ENCODE results near the gene PMPCB.
A peak's percentile ranks its signal among the peaks of the same experiment; 100 is the strongest.

PMPCB gene

DNA sequence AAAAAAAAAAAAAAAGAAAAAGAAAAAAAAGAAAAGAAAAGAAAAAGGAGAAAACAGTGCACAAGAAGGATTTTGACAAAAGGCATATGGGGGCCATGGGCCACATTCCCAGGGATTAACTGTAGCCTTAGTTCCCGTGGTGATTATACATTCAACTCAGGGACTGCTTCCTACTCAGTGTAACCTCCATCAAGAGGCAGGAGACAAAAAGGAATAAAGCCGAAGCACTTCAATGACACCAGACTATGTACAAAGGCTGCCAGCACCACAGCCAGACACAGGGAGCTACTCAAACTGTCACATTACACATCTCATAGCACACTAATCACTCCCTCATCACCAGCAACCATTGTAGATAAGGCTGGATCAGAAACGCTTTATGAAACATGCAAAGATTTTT lies 5.1 kb upstream of the PMPCB start:
- Histone ChIP-seq H3K9me3 (ENCODE audit: control insufficient read depth in 1 of 2, low read length in 2 of 2) (no peaks in the 10 kb centered on the region), H3K27ac (ENCODE audit: low read length) (no peak overlapping the region)

DNA sequence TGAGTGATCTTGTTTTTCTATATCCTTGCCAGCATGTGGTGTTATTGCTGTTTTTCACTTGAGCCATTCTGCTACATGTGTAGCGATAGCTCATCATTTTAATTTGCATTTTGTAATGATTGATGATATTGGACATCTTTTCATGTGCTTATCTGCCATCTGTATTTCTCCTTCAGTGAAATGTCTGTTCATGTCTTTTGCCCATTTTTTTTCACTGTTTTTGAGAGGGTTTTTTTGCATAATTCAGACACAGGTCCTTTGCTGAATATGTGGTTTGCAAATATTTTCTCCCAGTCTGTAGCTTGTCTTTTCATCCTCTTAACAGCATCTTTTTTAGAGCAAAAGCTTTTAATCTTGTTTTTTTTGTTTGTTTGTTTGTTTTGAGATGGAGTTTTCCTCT lies 3.7 kb upstream of the PMPCB start:
- Histone ChIP-seq H3K9me3 (ENCODE audit: control insufficient read depth in 1 of 2, low read length in 2 of 2) (no peaks in the 10 kb centered on the region), H3K4me1 (ENCODE audit: control insufficient read depth in 1 of 2, insufficient read depth in 2 of 2, low read length in 2 of 2) (peaks cover 10 to 14% of the 10 kb centered on the region in 2 donors), H3K36me3 (ENCODE audit: control insufficient read depth in 1 of 2, insufficient read depth in 2 of 2, low read length in 2 of 2) (peaks cover 0 to 4% of the 10 kb centered on the region in 2 donors), H3K27me3 (ENCODE audit: low read depth, low read length) (no peaks in the 10 kb centered on the region), H3K27ac (ENCODE audit: low read length) (no peak overlapping the region), H3K4me3 (ENCODE audit: low read depth in 1 of 2, low read length in 2 of 2) (no peak overlapping the region)

More for the DNA sequence above, 5.1 kb upstream of the PMPCB start:
- H3K4me3 ChIP-seq (ENCODE audit: low read depth in 1 of 2, low read length in 2 of 2) = no peak overlapping the region
- H3K27me3 ChIP-seq (ENCODE audit: low read depth, low read length) = no peaks in the 10 kb centered on the region
- H3K4me1 ChIP-seq (ENCODE audit: control insufficient read depth in 1 of 2, insufficient read depth in 2 of 2, low read length in 2 of 2) = peaks cover 4% of the 10 kb centered on the region in 2 donors
- no peaks in the 10 kb centered on the region for H3K36me3 ChIP-seq (ENCODE audit: control insufficient read depth in 1 of 2, insufficient read depth in 2 of 2, low read length in 2 of 2)

DNA sequence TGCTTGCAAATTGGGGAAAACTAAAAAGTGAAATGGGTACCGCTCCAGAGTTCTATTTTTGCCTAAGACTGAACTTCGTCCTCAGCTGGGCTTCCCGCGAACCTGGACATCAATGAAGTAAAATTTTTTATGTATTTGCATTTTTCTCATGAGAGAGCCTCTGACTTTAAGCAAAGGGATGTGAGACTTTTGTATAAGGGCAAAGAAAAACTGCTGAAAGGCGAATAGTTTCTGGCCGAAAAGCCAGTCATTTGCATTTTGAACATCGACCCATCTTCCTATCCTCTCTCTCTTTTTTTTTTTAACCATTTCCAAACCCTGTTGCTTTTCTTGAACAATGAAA lies 573 bp downstream of the PMPCB start:
- H3K27ac ChIP-seq (ENCODE audit: low read length) = peak overlapping the region; percentile 45
- peak overlapping the region; percentile 70 to 94 for H3K4me3 ChIP-seq (ENCODE audit: low read depth in 1 of 2, low read length in 2 of 2)
- no peaks in the 10 kb centered on the region for H3K9me3 ChIP-seq (ENCODE audit: control insufficient read depth in 1 of 2, low read length in 2 of 2)
- peaks cover 15 to 24% of the 10 kb centered on the region in 2 donors for H3K4me1 ChIP-seq (ENCODE audit: control insufficient read depth in 1 of 2, insufficient read depth in 2 of 2, low read length in 2 of 2)
- peaks cover 25 to 39% of the 10 kb centered on the region in 2 donors for H3K36me3 ChIP-seq (ENCODE audit: control insufficient read depth in 1 of 2, insufficient read depth in 2 of 2, low read length in 2 of 2)
- no peaks in the 10 kb centered on the region for H3K27me3 ChIP-seq (ENCODE audit: low read depth, low read length)

DNA sequence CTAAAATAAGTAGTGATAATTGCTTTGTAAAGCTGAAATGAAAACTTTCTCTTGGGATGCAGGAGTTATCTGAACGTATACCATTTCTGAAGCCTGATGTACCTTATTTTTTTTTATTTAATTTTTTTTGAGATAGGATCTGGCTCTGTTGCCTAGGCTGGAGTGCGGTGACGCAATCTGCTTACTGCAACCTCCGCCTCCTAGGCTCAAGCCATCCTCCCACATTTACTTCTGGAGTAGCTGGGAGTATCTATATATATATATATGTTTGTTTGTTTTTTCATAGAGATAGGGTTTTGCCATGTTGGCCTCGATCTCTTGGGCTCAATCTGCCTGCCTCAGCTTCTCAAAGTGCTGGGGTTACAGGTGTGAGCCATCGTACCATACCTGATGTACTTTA lies 2.4 kb downstream of the PMPCB start:
- H3K36me3 ChIP-seq (ENCODE audit: control insufficient read depth in 1 of 2, insufficient read depth in 2 of 2, low read length in 2 of 2) = peaks cover 41 to 55% of the 10 kb centered on the region in 2 donors

DNA sequence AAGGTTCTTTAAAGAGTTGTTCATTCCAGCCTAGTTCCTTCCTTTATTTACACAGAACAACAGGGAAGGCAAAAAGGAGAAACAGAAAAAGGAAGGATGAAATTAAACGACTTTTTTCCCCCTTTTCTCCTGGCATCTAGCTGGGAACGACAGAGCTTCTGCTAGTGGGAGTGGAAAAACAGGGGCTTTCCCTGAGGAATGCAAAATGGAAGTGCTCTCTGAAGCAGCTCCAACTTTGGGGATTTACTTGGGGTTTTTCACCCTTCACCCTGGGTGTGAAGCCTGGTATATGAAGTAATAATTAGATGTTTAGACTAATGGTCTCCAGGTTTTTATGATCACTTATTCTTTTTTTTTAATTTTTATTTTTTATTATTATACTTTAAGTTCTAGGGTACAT lies 4.2 kb downstream of the PMPCB start:
- peaks cover 15 to 24% of the 10 kb centered on the region in 2 donors for H3K4me1 ChIP-seq (ENCODE audit: control insufficient read depth in 1 of 2, insufficient read depth in 2 of 2, low read length in 2 of 2)
- no peak overlapping the region for H3K27ac ChIP-seq (ENCODE audit: low read length)
- peaks cover 48 to 63% of the 10 kb centered on the region in 2 donors for H3K36me3 ChIP-seq (ENCODE audit: control insufficient read depth in 1 of 2, insufficient read depth in 2 of 2, low read length in 2 of 2)
- no peaks in the 10 kb centered on the region for H3K27me3 ChIP-seq (ENCODE audit: low read depth, low read length)
- H3K9me3 ChIP-seq (ENCODE audit: control insufficient read depth in 1 of 2, low read length in 2 of 2) = no peaks in the 10 kb centered on the region
- H3K4me3 ChIP-seq (ENCODE audit: low read depth in 1 of 2, low read length in 2 of 2) = no peak overlapping the region

More for the DNA sequence above, 2.4 kb downstream of the PMPCB start:
- Histone ChIP-seq H3K27me3 (ENCODE audit: low read depth, low read length) (no peaks in the 10 kb centered on the region), H3K4me3 (ENCODE audit: low read depth in 1 of 2, low read length in 2 of 2) (no peak overlapping the region), H3K9me3 (ENCODE audit: control insufficient read depth in 1 of 2, low read length in 2 of 2) (no peaks in the 10 kb centered on the region), H3K4me1 (ENCODE audit: control insufficient read depth in 1 of 2, insufficient read depth in 2 of 2, low read length in 2 of 2) (peaks cover 15 to 24% of the 10 kb centered on the region in 2 donors), H3K27ac (ENCODE audit: low read length) (no peak overlapping the region)

DNA sequence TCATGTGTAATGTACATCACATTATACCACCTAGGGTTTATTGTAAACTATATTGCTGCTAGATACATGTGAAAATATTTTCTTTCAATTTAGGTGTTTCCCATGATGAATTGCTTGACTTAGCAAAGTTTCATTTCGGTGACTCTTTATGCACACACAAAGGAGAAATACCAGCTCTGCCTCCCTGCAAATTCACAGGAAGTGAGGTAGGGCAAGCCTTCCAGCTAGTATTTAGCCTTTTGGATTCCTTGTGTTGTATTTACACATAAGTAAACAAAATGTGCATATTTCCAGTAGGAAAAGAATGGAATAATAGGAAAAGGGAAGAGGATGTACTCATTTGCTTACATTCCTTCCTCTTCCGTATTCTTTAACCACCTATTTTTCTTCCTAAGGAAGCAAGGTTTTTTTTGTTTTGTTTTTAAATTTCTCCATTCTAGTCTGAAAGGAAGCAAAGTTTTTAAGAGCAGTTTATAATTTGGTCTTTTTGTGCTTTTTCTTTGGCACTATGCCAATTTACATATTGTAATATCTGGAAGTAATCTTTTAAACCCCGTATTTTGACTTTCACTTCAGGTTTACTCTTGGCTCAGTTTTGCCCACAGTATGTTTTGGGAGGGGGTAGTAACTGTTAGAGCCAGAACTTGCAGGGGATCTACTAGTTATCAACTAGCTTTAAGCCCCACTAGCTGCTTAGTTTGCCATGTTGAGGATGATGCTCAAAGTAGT lies 10.4 kb downstream of the PMPCB start:
- no peaks in the 10 kb centered on the region for H3K4me1 ChIP-seq (ENCODE audit: control insufficient read depth in 1 of 2, insufficient read depth in 2 of 2, low read length in 2 of 2)
- no peak overlapping the region for H3K4me3 ChIP-seq (ENCODE audit: low read depth in 1 of 2, low read length in 2 of 2)
- H3K36me3 ChIP-seq (ENCODE audit: control insufficient read depth in 1 of 2, insufficient read depth in 2 of 2, low read length in 2 of 2) = peaks cover 71 to 81% of the 10 kb centered on the region in 2 donors
- H3K27me3 ChIP-seq (ENCODE audit: low read depth, low read length) = no peaks in the 10 kb centered on the region
- no peaks in the 10 kb centered on the region for H3K9me3 ChIP-seq (ENCODE audit: control insufficient read depth in 1 of 2, low read length in 2 of 2)
- no peak overlapping the region for H3K27ac ChIP-seq (ENCODE audit: low read length)

DNA sequence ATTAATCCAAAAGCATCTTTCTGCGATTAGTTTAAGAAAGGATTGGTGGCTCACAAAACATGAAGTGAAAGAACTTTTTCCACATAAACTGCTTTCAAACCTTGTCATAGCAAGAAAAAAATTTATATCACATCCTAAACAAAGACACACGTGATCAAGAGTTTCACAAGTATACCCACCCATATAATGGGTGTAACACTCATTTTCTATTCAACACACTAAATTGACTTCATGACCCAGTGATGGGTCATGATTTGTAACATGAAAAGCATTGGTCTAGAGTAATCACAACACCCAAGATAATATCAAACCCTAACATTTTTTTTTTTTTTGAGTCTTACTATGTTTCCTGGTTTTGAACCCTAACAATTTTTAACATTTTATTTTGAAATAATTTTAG lies 17.6 kb downstream of the PMPCB start:
- peaks cover 74 to 96% of the 10 kb centered on the region in 2 donors for H3K36me3 ChIP-seq (ENCODE audit: control insufficient read depth in 1 of 2, insufficient read depth in 2 of 2, low read length in 2 of 2)
- H3K9me3 ChIP-seq (ENCODE audit: control insufficient read depth in 1 of 2, low read length in 2 of 2) = no peaks in the 10 kb centered on the region
- H3K4me3 ChIP-seq (ENCODE audit: low read depth in 1 of 2, low read length in 2 of 2) = no peak overlapping the region
- no peak overlapping the region for H3K27ac ChIP-seq (ENCODE audit: low read length)
- H3K4me1 ChIP-seq (ENCODE audit: control insufficient read depth in 1 of 2, insufficient read depth in 2 of 2, low read length in 2 of 2) = no peaks in the 10 kb centered on the region
- no peaks in the 10 kb centered on the region for H3K27me3 ChIP-seq (ENCODE audit: low read depth, low read length)

DNA sequence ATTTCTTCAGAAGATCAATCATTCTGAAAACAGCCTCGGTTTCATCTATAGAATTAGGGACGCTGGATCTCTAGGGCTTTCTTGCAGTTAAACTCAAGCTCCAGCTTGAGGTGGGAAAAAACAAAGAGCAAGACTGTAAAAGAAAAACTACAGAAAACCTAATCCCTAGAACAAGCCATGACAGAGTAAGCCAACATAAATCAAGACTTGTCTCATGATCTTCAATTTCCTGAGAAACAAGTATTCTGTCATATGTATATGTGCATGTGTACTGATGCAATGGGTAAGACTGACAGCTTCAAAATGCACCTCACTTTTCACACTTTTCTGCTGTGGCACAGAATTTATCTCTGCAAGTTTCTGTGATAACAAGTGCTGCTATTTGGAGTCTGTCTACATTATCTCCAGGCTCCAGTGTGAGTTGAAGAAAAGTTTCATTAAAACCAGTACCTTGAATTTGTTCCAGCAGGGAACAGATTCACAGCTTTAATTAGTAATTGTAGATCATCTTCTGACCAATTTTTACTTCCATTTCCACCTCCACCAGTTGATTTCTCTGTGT lies 19.2 kb downstream of the PMPCB start:
- Histone ChIP-seq H3K27me3 (ENCODE audit: low read depth, low read length) (no peaks in the 10 kb centered on the region), H3K4me1 (ENCODE audit: control insufficient read depth in 1 of 2, insufficient read depth in 2 of 2, low read length in 2 of 2) (no peaks in the 10 kb centered on the region), H3K4me3 (ENCODE audit: low read depth in 1 of 2, low read length in 2 of 2) (no peak overlapping the region), H3K36me3 (ENCODE audit: control insufficient read depth in 1 of 2, insufficient read depth in 2 of 2, low read length in 2 of 2) (peaks cover 62 to 90% of the 10 kb centered on the region in 2 donors), H3K27ac (ENCODE audit: low read length) (no peak overlapping the region), H3K9me3 (ENCODE audit: control insufficient read depth in 1 of 2, low read length in 2 of 2) (no peaks in the 10 kb centered on the region)

DNA sequence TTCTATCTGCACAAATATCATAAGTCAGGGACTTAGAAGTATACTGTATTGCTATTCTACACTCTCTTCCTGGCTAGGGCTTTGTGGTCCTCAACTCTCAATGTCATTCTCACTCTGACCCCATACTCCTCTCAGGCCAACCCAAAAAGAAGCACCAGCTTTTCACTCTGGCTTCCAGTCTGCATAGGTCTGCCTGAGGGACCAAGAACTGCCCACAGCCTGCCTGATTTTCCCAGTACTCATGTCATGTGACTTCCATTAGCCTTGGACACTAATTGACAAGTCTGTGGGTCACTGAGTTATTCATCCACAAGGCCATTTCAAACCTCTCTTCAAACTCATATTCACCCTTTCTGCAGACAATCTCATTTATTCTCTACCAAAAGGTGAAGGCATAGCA lies 19.8 kb downstream of the PMPCB start:
- Histone ChIP-seq H3K36me3 (ENCODE audit: control insufficient read depth in 1 of 2, insufficient read depth in 2 of 2, low read length in 2 of 2) (peaks cover 57 to 89% of the 10 kb centered on the region in 2 donors), H3K27ac (ENCODE audit: low read length) (no peak overlapping the region), H3K9me3 (ENCODE audit: control insufficient read depth in 1 of 2, low read length in 2 of 2) (no peaks in the 10 kb centered on the region)

DNA sequence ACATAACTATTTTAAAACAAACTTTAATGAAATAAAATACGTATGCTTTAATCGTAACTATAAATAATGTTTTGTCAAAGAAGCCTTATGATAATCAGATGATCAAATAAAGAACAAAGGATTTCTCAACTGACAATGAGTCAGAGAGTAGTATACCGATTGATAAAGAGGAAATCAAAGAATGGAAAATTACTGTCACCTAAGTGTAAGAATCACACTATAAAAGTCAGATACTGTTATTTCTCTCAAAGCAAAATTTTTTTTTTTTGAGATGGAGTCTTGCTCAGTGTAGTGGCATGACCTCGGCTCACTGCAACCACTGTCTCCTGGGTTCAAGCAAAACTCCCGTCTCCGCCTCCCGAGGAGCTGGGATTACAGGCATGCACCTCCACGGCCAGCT lies 28.5 kb downstream of the PMPCB start:
- Histone ChIP-seq H3K4me1 (ENCODE audit: control insufficient read depth in 1 of 2, insufficient read depth in 2 of 2, low read length in 2 of 2) (no peaks in the 10 kb centered on the region), H3K9me3 (ENCODE audit: control insufficient read depth in 1 of 2, low read length in 2 of 2) (no peaks in the 10 kb centered on the region), H3K36me3 (ENCODE audit: control insufficient read depth in 1 of 2, insufficient read depth in 2 of 2, low read length in 2 of 2) (peaks cover 27 to 47% of the 10 kb centered on the region in 2 donors), H3K27me3 (ENCODE audit: low read depth, low read length) (no peaks in the 10 kb centered on the region), H3K27ac (ENCODE audit: low read length) (no peak overlapping the region), H3K4me3 (ENCODE audit: low read depth in 1 of 2, low read length in 2 of 2) (no peak overlapping the region)

More for the DNA sequence above, 19.8 kb downstream of the PMPCB start:
- H3K4me3 ChIP-seq (ENCODE audit: low read depth in 1 of 2, low read length in 2 of 2) = no peak overlapping the region
- no peaks in the 10 kb centered on the region for H3K4me1 ChIP-seq (ENCODE audit: control insufficient read depth in 1 of 2, insufficient read depth in 2 of 2, low read length in 2 of 2)
- no peaks in the 10 kb centered on the region for H3K27me3 ChIP-seq (ENCODE audit: low read depth, low read length)

DNA sequence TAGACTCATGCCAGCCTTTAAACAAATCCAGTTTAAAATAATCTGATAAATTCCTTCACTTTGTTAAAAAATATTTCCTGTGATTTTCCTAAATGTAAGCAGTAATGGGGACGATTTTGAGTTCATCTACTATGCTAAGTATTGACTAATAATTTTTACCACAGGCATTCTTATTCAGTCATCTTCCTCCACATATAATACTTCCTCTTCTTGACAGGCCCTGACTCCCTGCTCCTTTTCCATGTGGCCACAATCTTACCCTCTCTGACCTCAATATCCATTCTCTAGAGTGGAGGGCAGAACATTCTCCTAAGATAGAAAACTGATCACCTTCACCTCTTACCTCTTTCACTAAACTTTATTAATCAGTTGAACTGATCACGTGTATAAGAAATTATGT lies 39.5 kb downstream of the PMPCB start:
- Histone ChIP-seq H3K27ac (ENCODE audit: low read length) (no peak overlapping the region), H3K27me3 (ENCODE audit: low read depth, low read length) (no peaks in the 10 kb centered on the region), H3K4me1 (ENCODE audit: control insufficient read depth in 1 of 2, insufficient read depth in 2 of 2, low read length in 2 of 2) (no peaks in the 10 kb centered on the region), H3K36me3 (ENCODE audit: control insufficient read depth in 1 of 2, insufficient read depth in 2 of 2, low read length in 2 of 2) (peaks cover 30 to 69% of the 10 kb centered on the region in 2 donors), H3K4me3 (ENCODE audit: low read depth in 1 of 2, low read length in 2 of 2) (no peak overlapping the region), H3K9me3 (ENCODE audit: control insufficient read depth in 1 of 2, low read length in 2 of 2) (no peaks in the 10 kb centered on the region)

DNA sequence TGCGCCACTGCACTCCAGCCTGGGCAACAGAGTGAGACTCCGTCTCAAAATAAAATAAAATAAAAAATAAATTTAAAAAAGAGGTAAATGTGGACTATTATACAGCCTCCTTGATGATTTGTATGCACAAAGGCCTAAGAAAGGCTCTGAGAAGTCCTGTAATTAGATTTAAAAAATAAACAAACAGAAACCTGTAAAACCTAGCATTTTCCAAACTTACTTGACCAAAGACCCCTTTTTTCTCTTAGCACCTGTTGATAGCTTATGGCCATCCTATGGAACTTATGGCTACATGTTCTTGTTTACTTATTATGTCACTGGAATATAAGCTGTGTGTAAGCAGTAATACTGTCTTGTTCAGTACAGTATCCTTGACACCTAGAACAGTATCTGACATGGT lies 41.6 kb downstream of the PMPCB start:
- Histone ChIP-seq H3K4me1 (ENCODE audit: control insufficient read depth in 1 of 2, insufficient read depth in 2 of 2, low read length in 2 of 2) (peaks cover 0 to 11% of the 10 kb centered on the region in 2 donors), H3K27ac (ENCODE audit: low read length) (no peak overlapping the region), H3K9me3 (ENCODE audit: control insufficient read depth in 1 of 2, low read length in 2 of 2) (no peaks in the 10 kb centered on the region), H3K4me3 (ENCODE audit: low read depth in 1 of 2, low read length in 2 of 2) (no peak overlapping the region), H3K36me3 (ENCODE audit: control insufficient read depth in 1 of 2, insufficient read depth in 2 of 2, low read length in 2 of 2) (peaks cover 26 to 58% of the 10 kb centered on the region in 2 donors), H3K27me3 (ENCODE audit: low read depth, low read length) (no peaks in the 10 kb centered on the region)

Data from muscle layer of duodenum (tissue), 2 donors.